Loucy (cell line): ENCODE results near the gene C2orf68.
"Not testable (repeated sequence)": the region's sequence is repeated elsewhere in the genome, so short reads cannot be mapped to it uniquely, and the experiment has no call there.

Source experiments
- H2AFZ ChIP-seq: fragments of 200-600 bp; sonication (generic); 2 replicates; pipeline ENCODE4 v1.6.0; 2016; ENCODE audit warnings: antibody characterized with exemption, mild to moderate bottlenecking, low read length, moderate library complexity
- H3F3A ChIP-seq: fragments of 200-600 bp; 2 replicates; pipeline ENCODE4 v1.6.0; 2016; ENCODE audit warnings: antibody characterized with exemption, low read depth, mild to moderate bottlenecking
- H3K27me3 ChIP-seq: fragments of 200-600 bp; sonication (generic); 2 replicates; pipeline ENCODE4 v1.6.1; 2014; ENCODE audit warnings: low read length, mild to moderate bottlenecking; ENCODE audit not compliant: insufficient read depth, poor library complexity, severe bottlenecking
- H3K36me3 ChIP-seq: fragments of 200-600 bp; sonication (generic); 2 replicates; pipeline ENCODE4 v1.6.1; 2016; ENCODE audit warnings: low read length; ENCODE audit not compliant: insufficient read depth
- H3K4me1 ChIP-seq: fragments of 200-600 bp; sonication (generic); 2 replicates; pipeline ENCODE4 v1.5.1; 2014; ENCODE audit warnings: low read length, mild to moderate bottlenecking; ENCODE audit not compliant: insufficient read depth, poor library complexity, severe bottlenecking
- H3K4me2 ChIP-seq: fragments of 200-600 bp; sonication (generic); 2 replicates; pipeline ENCODE4 v1.6.0; 2014; ENCODE audit warnings: antibody characterized with exemption, low read length, low read depth, mild to moderate bottlenecking; ENCODE audit not compliant: poor library complexity, severe bottlenecking
- H3K4me3 ChIP-seq: fragments of 200-600 bp; sonication (generic); 2 replicates; pipeline ENCODE4 v1.5.1; 2014; ENCODE audit warnings: low read length, mild to moderate bottlenecking, mixed read lengths; ENCODE audit not compliant: poor library complexity, severe bottlenecking
- H3K79me2 ChIP-seq: fragments of 200-600 bp; sonication (generic); 2 replicates; pipeline ENCODE4 v1.6.1; 2014; ENCODE audit warnings: low read length; ENCODE audit not compliant: insufficient read depth
- H3K9ac ChIP-seq: fragments of 200-600 bp; sonication (generic); 2 replicates; pipeline ENCODE4 v1.6.0; 2014; ENCODE audit warnings: mild to moderate bottlenecking, low read depth, low read length, moderate library complexity; ENCODE audit not compliant: poor library complexity, severe bottlenecking
- H3K9me2 ChIP-seq: fragments of 200-600 bp; sonication (generic); replicated peaks from 2 replicates; pipeline ENCODE4 v1.6.1; 2016; ENCODE audit warnings: low read depth, low read length, mixed read lengths
- H3K9me3 ChIP-seq: fragments of 200-600 bp; sonication (generic); 2 replicates; pipeline ENCODE4 v1.6.1; 2014; ENCODE audit warnings: mild to moderate bottlenecking, antibody characterized with exemption, low read length, low read depth; ENCODE audit not compliant: insufficient read depth
- H4K20me1 ChIP-seq: fragments of 200-600 bp; sonication (generic); 2 replicates; pipeline ENCODE4 v1.6.0; 2014; ENCODE audit warnings: antibody characterized with exemption, low read length, mild to moderate bottlenecking; ENCODE audit not compliant: insufficient read depth, poor library complexity, severe bottlenecking
- EZH2phosphoT487 ChIP-seq: fragments of 200-600 bp; IDR thresholded peaks from 2 replicates; pipeline ENCODE4 v1.6.1; 2018; ENCODE audit warnings: antibody characterized with exemption, mild to moderate bottlenecking, moderate library complexity, borderline replicate concordance
- TF ChIP-seq, protein P1 (sequence below): fragments of 200-600 bp; sonication (generic); conservative IDR thresholded peaks from 2 replicates; pipeline ENCODE4 v1.5.1; 2014; ENCODE audit warnings: mild to moderate bottlenecking, antibody characterized with exemption, low read length

C2orf68 gene

DNA sequence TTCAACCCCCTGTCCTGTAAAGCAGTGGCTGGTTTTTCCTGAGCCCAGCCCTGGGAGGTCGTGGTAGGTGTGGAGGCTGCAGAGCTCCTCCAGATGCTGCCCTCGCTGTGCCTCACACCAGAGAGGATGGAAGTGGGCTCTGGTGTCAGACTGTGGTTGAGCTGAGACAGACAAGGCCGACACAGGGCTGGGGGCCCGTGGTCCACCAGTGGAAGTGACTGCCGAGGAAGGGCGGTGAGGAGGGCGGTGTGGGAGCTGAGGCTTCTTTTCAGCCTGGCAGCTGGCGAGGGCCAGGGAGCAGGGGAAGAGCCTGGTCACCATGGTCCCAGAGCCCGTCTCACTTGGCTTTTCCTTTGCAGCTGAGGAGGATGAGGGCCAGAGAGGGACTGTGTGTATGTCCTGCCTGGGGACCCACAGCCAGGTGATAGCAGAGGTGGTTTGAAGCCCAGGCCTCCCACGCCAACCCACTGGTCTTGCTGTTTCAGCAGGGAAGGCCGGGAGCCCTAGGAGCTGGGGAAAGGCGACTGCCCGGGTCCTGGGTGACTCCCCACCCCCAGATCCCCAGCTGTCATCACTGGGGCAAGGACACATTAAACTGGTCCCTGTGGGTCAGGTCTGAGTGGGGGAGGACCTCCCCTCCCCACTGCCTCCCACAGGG is 47.6 kb upstream of the C2orf68 start:
- TF ChIP-seq, protein P1, sequence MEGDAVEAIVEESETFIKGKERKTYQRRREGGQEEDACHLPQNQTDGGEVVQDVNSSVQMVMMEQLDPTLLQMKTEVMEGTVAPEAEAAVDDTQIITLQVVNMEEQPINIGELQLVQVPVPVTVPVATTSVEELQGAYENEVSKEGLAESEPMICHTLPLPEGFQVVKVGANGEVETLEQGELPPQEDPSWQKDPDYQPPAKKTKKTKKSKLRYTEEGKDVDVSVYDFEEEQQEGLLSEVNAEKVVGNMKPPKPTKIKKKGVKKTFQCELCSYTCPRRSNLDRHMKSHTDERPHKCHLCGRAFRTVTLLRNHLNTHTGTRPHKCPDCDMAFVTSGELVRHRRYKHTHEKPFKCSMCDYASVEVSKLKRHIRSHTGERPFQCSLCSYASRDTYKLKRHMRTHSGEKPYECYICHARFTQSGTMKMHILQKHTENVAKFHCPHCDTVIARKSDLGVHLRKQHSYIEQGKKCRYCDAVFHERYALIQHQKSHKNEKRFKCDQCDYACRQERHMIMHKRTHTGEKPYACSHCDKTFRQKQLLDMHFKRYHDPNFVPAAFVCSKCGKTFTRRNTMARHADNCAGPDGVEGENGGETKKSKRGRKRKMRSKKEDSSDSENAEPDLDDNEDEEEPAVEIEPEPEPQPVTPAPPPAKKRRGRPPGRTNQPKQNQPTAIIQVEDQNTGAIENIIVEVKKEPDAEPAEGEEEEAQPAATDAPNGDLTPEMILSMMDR, result no peak
- TF ChIP-seq EZH2phosphoT487, result no peak
- no peaks in the 10 kb centered on the region for H4K20me1 ChIP-seq
- H3K4me2 ChIP-seq, result no peak overlapping the region
- H3K9me2 ChIP-seq, result no peaks in the 10 kb centered on the region
- H3F3A ChIP-seq, result no peaks in the 10 kb centered on the region
- H3K4me3 ChIP-seq, result no peak overlapping the region
- H3K9me3 ChIP-seq, result no peaks in the 10 kb centered on the region
- no peaks in the 10 kb centered on the region for H3K79me2 ChIP-seq
- H3K4me1 ChIP-seq, result no peaks in the 10 kb centered on the region
- peaks cover 6% of the 10 kb centered on the region; the same call in 1 of the 2 replicates for H3K36me3 ChIP-seq
- H3K27me3 ChIP-seq, result no peaks in the 10 kb centered on the region
- no peak overlapping the region for H2AFZ ChIP-seq
- no peak overlapping the region for H3K9ac ChIP-seq

DNA sequence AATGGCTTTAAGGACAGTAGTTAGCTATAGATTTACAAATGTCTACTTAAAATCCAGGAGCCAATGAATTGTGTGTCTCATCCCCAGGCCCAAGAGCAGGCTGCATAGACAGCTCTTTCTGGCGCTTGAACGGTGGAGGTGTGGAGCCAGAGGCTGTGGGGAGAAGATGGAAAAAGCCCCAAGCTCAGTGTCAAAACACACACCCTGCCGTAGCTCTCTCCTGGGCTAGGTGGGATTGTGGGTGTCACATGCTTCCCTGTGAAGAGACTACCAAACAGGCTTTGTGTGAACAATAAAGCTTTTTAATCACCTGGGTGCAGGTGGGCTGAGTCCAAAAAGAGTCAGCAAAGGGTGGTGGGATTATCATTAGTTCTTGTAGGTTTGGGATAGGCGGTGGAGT is 45.5 kb upstream of the C2orf68 start:
- H3K27me3 ChIP-seq, H2AFZ ChIP-seq, H3K9ac ChIP-seq, H3K9me2 ChIP-seq, H3K79me2 ChIP-seq, H4K20me1 ChIP-seq, H3K4me2 ChIP-seq, H3K4me1 ChIP-seq, H3K4me3 ChIP-seq, H3K9me3 ChIP-seq, H3F3A ChIP-seq: not testable (repeated sequence)
- H3K36me3 ChIP-seq, result peaks cover 16% of the 10 kb centered on the region; the same call in 1 of the 2 replicates

DNA sequence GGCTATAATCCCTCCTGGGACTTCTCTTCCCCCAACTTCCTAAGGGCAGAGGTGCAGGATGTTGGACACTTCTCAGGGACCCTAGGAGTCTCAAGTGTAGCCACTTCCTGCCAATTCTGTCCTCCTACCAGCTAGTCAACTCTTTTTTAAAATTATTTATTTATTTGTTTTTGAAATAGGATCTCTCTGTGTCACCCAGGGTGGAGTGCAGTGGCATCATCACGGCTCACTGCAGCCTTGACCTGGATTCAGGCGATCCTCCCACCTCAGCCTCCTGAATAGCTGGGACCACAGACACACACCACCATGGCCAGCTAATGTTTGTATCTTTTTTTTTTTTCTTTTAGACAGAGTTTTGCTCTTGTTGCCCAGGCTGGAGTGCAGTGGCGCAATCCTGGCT is 44.6 kb upstream of the C2orf68 start:
- Histone ChIP-seq H3K36me3 (peaks cover 24% of the 10 kb centered on the region; the same call in 1 of the 2 replicates), H3K4me1 (no peaks in the 10 kb centered on the region), H3K27me3 (no peaks in the 10 kb centered on the region), H3F3A (no peaks in the 10 kb centered on the region), H2AFZ (no peak overlapping the region), H3K9me3 (no peaks in the 10 kb centered on the region), H3K9me2 (no peaks in the 10 kb centered on the region), H4K20me1 (no peaks in the 10 kb centered on the region), H3K79me2 (no peaks in the 10 kb centered on the region), H3K4me2 (no peak overlapping the region), H3K4me3 (no peak overlapping the region), H3K9ac (no peak overlapping the region)
- TF ChIP-seq, protein P1, result no peak
- no peak for TF ChIP-seq EZH2phosphoT487

DNA sequence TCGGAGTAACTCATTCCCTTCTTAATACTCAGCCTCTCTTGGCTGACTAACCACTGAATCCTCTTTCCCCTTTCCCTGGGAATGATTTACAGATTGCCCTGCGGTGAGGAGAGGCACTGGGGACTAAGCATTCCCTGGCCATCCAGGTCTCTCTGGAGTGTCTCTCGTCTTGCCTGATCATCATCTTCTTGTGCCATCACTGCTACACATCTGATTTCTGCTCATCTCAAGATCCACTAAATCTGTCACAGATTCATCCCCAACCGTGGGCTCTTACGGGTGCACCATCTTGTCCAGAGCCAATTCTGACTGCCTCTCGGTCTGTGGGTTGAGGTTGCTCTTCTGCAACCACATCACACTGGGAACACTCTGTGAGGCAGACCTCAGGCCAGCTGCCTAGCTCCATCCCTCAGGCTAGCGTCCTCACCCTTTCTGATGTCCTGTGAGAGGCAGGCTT is 44.1 kb upstream of the C2orf68 start:
- H3K4me2 ChIP-seq, result no peak overlapping the region
- TF ChIP-seq, protein P1, result no peak
- no peak for TF ChIP-seq EZH2phosphoT487

More for the DNA sequence above, 44.1 kb upstream of the C2orf68 start:
- no peaks in the 10 kb centered on the region for H3K79me2 ChIP-seq
- H4K20me1 ChIP-seq, result no peaks in the 10 kb centered on the region
- no peak overlapping the region for H3K9ac ChIP-seq
- H3K4me1 ChIP-seq, result no peaks in the 10 kb centered on the region
- no peaks in the 10 kb centered on the region for H3K9me2 ChIP-seq
- no peak overlapping the region for H3K4me3 ChIP-seq
- H3F3A ChIP-seq, result no peaks in the 10 kb centered on the region
- H3K27me3 ChIP-seq, result no peaks in the 10 kb centered on the region
- H3K36me3 ChIP-seq, result peaks cover 29% of the 10 kb centered on the region; the same call in 1 of the 2 replicates
- no peaks in the 10 kb centered on the region for H3K9me3 ChIP-seq
- no peak overlapping the region for H2AFZ ChIP-seq
